Stimulated activated CD4-positive, alpha-beta T cell treated with anti-CD3 and anti-CD28 coated beads, TNF-alpha, amount 100 ng/mL, for 1 hour (primary cell): ENCODE measurements around the gene KIF5A.
"Not testable (repeated sequence)": the region's sequence is repeated elsewhere in the genome, so short reads cannot be mapped to it uniquely, and the experiment has no call there.

Experiments
- DNase-seq, 3 donors: peaks; one replicate each; pipeline ENCODE4 v3.0.0-alpha.2; 2020; ENCODE audit warnings: low read depth in 3 of 3, low spot score in 1 of 3

The KIF5A gene

GRCh38 chr12:57553343-57554202, 3.7 kb downstream of the KIF5A start:
- no peak for DNase-seq

DNA sequence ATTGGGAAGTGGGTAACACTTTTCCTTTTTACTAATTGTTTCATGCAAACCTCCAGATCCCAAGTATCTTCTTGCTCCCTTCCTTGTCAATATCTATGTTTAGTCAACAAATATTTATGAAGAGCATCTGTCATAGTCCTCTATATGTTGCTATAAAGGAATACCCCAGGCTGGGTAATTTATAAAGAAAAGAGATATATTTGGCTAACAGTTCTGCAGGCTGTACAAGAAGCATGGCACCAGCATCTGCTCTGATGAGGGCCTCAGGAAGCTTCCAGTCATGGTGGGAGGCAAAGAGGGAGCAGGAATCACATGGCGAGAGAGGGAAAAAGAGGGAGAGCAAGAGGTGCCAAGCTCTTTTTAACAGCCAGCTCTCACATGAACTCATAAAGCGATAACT, 4.6 kb downstream of the KIF5A start:
- DNase-seq: no peak

DNA sequence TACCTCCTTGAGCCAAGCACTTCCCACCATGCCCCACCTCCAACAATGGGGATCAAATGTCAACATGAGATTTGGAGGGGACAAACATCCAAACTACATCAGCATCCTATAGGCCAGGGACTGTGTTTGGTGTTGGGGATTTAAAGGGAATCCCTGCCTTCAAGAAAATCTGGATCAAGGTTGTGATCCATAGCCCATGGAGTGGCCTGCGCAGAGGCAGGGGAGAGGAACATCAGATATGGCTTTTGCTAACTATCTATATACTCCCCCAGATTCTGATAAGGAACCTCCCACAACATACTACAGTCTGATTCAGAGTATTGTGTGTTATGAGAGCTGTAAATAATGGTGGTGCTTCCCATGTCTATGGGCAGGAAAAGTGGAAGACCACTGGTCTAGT, 5.1 kb downstream of the KIF5A start:
- DNase-seq: no peak

GRCh38 chr12:57558864-57559263, 9.0 kb downstream of the KIF5A start:
- DNase-seq: no peak

DNA sequence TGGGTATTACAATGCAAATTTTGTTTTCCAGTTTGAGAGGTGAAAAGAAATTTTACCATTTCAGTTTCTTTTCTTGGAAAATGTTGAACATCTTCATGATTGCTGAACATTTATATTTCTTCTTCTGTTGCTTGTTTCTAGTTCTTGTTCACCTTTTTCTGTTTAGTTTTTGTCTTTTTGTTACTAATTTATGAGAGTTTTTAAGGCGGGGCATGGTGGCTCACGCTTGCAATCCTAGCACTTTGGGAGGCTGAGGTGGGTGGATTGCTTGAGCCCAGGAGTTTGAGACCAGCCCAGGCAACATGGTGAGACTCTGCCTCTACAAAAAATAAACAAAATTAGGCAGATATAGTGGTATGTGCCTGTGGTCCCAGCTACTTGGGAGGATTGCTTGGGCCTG, 10.7 kb downstream of the KIF5A start:
- no peak for DNase-seq

GRCh38 chr12:57561117-57561516, 11.3 kb downstream of the KIF5A start:
- DNase-seq: not testable (repeated sequence)

GRCh38 chr12:57563358-57563757, 13.5 kb downstream of the KIF5A start:
- no peak for DNase-seq

GRCh38 chr12:57564178-57564740, 14.4 kb downstream of the KIF5A start:
- no peak for DNase-seq

GRCh38 chr12:57568838-57569237, 19.0 kb downstream of the KIF5A start:
- DNase-seq: no peak

- no peak for DNase-seq
Measured at GRCh38 chr12:57569858-57570257, 20.0 kb downstream of the KIF5A start.

- not testable (repeated sequence) for DNase-seq
Measured at GRCh38 chr12:57570438-57570837, 20.6 kb downstream of the KIF5A start.

DNA sequence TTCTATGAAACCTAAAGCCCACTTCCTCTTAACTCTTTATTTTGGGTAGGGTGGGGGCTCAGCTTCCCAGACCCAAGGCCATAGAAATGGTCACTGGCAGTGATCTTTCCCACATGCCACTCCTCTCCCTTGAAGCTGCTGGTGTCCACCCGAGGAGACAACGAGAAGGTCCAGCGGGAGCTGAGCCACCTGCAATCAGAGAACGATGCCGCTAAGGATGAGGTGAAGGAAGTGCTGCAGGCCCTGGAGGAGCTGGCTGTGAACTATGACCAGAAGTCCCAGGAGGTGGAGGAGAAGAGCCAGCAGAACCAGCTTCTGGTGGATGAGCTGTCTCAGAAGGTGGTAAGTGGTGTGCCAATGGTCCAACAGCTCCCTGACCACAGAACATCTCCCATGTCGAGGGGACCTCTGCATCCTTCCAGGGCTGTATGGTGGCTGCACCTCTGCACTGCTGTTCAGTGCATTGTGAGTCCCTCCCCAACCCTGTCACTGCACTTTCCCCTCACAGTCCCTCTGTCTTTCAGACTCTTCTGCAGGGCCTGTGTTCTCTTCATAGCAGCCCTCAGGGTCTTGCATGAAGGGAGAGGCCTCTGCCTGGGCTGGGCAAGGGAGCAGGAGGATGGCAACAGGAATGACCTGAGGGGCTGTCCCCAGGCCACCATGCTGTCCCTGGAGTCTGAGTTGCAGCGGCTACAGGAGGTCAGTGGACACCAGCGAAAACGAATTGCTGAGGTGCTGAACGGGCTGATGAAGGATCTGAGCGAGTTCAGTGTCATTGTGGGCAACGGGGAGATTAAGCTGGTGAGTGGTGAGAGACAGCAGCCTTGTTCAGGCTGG, 22.3 kb downstream of the KIF5A start:
- DNase-seq: no peak

- DNase-seq: no peak
Measured at GRCh38 chr12:57574795-57575194, 25.0 kb downstream of the KIF5A start.

- no peak for DNase-seq
Measured at GRCh38 chr12:57575771-57576612, 26.1 kb downstream of the KIF5A start.

DNA sequence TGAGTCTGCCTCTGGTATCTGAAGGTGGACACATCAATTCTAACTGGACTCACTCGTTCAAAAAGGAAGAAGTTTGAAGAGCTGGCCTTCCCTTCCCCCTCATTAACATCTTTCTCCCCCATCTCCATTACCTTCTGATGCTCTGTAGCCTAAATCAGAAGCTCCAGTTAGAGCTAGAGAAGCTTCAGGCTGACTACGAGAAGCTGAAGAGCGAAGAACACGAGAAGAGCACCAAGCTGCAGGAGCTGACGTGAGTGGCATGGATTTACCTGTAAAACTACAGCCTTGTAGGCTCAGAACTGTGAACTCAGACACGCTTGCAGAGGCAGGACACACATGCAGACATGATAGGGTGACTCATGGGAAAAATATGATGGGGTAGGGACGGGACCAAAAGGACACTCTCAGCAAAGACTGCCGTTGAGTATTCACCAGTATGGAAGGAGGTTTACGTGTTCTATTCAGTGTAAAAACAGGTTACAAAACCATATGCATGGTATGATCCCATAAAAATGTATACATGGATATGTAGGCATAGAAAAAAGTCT, 26.8 kb downstream of the KIF5A start:
- no peak for DNase-seq

DNA sequence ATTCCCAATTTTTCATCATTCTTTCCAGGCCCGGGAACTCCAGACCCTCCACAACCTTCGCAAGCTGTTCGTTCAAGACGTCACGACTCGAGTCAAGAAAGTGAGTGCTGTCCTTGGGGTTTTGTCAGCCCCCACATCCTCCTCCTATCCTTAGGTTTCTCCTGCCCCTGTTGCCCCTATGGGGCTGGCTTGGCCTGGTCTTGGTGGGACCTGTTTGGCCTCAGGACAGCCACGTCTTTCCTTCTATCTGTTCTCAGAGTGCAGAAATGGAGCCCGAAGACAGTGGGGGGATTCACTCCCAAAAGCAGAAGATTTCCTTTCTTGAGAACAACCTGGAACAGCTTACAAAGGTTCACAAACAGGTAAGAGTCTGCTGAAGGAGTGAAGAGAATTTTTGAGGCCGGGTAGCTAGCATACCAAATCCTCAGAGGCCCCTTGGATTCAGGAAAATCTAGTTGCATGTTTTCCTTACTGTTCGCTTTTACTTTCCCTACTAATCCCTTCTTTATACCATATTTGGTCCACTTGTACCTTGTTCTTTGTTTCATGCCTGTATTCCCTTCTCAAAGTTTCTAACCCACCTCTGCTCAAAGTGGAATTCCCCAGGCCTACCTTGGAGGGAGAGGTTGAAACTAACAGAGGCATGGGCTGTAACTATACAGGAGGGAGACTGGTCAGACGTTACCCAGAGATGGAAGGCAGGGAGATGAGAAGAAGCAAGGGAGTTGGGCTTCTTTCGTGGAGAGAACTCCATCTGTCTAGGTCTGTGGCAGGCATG, 28.3 kb downstream of the KIF5A start:
- no peak for DNase-seq

- no peak for DNase-seq
Measured at GRCh38 chr12:57579011-57579410, 29.2 kb downstream of the KIF5A start.

DNA sequence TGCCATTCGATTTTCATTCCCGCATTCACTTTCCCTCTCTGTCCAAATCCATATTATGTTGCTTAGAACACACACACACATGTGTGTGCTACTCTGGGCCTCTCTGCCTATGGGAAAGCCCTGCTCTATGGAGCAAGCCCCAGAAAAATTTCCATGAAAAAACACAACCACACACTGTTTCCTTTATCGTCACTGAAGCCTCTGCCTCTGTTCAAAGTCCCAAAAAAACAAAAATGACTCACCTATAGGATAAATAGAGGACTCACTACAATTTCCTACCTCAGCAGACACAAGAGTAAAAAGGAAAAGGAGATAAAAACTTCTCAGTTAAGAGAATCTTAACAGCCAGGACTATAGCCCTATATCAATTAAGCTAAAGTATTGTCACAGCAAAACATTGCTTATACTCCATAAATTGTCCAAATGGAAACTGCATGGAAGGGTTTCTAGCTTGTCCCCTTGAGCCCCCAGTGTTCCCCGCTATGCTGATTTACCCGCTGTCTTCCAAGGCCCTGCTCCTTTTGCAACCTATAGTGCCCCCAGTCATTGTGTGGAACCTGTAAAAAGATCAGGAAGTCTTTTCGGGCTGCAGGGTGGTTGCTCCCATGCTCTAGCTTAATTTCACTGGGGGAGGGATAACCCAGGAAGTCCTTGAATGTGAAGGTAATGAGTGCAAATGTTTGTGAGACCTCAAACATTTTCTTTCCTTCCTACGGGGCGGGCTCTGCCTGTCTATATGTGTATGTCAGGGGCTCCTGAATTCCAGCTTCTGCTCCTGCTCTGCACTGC, 30.0 kb downstream of the KIF5A start:
- DNase-seq: no peak

GRCh38 chr12:57580466-57580795, 30.6 kb downstream of the KIF5A start:
- DNase-seq: no peak
